ENCODE measurements around the gene CAMTA1.

DNA sequence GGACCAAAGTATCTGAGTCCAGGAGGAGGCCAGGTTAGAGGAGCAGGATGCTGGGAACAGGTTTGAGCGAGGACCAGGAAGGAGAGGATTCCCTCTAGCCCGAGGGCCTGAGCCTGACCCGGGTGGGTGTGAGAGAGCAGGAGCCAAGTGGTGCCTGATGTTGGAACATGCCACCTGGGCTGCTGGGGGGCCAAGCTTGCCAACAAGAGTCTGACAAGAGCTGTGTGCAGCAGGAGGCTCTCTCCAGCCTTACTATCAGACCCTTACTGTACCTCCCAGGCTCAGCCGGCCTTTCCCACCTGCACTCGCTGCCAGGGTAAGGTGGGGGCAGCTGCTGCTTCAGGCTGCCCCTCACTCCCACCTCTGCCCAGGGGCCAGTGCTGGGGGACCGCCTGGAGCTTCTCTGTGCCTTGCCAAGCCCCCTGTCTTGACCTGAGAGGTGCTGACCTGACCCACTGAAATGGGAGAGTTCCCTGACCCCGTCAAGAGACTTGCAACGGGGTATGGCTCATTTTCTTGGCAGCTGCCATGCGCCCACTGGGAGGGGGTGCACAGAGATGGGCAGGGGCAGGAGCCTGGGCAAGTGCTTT is 826.3 kb downstream of the CAMTA1 start:
- no peak for TF ChIP-seq POLR2A (IDR thresholded peaks at IDR 0.05)
- TF ChIP-seq POLR2AphosphoS5 (IDR thresholded peaks at IDR 0.05) = no peak
